ENCODE results near the gene RBM8A. TPM values are rescaled to one million over a fixed set of nuclear protein-coding genes. Genes with fewer than 3 reads are reported as not detected.

The RBM8A gene
- polyA plus RNA-seq, 3 donors = 222 to 225 (median 225) TPM

DNA sequence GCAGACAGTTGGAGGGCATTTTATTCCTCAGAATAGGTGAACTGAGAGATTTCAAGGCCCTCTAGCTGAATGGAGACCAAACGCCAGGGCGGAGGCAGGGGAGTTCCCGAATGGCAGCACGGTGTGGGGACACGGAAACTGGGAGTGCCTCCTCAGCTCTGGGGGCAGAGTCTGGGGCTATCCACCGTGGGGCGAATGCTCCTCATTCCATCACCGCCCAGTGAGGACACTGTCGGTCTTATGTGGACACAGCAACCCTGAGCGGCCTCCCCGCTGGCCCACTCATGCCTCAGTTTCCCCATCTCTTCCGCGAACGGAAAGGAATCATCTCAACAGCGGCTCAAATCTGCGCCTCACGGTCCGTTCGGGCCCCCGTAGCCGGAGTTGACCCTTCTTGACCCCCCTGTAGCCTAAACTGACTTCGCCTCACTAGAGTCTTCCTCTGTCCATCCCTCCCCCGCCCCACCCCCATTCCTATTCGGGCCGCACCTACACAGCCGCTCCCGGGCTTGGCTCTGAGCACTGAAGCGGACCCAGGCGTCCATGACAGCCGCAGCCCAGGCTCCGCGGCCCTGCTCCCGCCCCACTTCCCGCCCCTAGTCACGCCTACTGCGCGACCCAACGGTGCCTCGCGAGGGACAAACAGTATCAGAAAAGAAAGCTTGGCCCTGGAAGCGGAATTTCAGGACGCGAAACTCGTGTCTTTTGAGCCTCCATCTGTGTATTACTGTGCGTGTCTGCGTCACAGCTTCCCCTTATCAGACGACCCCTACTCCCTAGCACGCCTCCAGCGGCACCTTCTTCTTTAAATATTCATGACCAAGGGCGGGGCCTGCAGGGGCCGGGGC is 8.9 kb downstream of the RBM8A start, which contains the start of gene PEX11B:
PEX11B (minus strand) TSS at position 574 of the 848 bp plus-strand sequence; CDS start at position 545, 29 bp downstream.
- peak; percentile 87 to 93 (median 89) for DNase-seq (ENCODE audit: low read depth in 3 of 3, low spot score in 2 of 3)

- DNase-seq (ENCODE audit: low read depth in 3 of 3, low spot score in 2 of 3) = no peak
Observed at GRCh38 chr1:145917595-145917994, 9.7 kb downstream of the RBM8A start.

DNA sequence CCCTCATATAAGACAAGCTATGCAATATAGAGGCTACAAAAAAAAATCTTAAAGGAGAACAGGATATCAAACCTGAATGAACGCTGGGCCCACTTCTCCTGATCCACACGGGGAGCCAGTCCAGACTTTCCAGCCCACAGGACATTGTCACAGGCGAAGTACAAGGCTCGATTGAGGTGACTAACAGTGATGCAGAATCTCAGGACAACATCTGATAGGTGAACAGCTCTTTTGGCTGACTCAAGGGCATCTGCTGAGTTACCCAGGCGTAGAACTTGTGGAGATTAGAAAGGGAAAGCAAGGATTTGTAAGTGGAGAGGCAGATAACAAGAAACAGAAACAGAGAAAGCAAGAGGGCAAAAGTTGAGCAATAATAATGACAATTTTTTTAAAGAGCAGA is 10.5 kb downstream of the RBM8A start:
- no peak for DNase-seq (ENCODE audit: low read depth in 3 of 3, low spot score in 2 of 3)

DNA sequence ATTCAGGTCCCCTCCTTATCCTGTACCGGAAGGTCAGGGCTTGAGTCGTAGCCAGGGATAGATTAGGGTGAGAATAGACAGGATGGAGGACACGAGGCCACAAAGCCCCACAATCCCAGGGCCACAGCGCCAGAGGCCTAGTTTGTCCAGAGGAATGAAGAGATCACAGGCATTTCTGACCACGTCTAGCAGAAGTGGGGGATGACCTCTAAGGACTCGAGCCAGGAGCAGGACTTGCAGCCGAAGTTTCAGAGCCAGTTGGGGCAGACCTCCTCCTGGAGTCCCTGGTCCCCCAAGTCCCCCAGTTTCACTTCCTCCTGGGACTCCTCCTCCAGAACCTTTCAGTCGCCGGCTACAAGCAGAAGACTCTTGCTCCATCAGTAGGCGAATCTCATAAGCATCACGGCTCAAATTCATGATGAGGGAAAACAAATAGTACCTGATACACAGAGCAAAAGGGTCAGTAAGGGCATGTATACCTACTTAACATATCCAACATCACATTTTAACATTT is 15.1 kb downstream of the RBM8A start:
- no peak for DNase-seq (ENCODE audit: low read depth in 3 of 3, low spot score in 2 of 3)

GRCh38 chr1:145908653-145909052 is 18.6 kb downstream of the RBM8A start:
- DNase-seq (ENCODE audit: low read depth in 3 of 3, low spot score in 2 of 3) = no peak

- no peak for DNase-seq (ENCODE audit: low read depth in 3 of 3, low spot score in 2 of 3)
Observed at GRCh38 chr1:145906954-145907753, 20.1 kb downstream of the RBM8A start.

GRCh38 chr1:145901312-145902021 is 25.8 kb downstream of the RBM8A start:
- no peak for DNase-seq (ENCODE audit: low read depth in 3 of 3, low spot score in 2 of 3)

GRCh38 chr1:145898756-145899155 is 28.5 kb downstream of the RBM8A start:
- DNase-seq (ENCODE audit: low read depth in 3 of 3, low spot score in 2 of 3) = no peak

- no peak for DNase-seq (ENCODE audit: low read depth in 3 of 3, low spot score in 2 of 3)
Observed at GRCh38 chr1:145897969-145898368, 29.3 kb downstream of the RBM8A start.

GRCh38 chr1:145895471-145895870 is 31.8 kb downstream of the RBM8A start:
- DNase-seq (ENCODE audit: low read depth in 3 of 3, low spot score in 2 of 3) = no peak

GRCh38 chr1:145893306-145894055 is 33.8 kb downstream of the RBM8A start:
- no peak for DNase-seq (ENCODE audit: low read depth in 3 of 3, low spot score in 2 of 3)

DNA sequence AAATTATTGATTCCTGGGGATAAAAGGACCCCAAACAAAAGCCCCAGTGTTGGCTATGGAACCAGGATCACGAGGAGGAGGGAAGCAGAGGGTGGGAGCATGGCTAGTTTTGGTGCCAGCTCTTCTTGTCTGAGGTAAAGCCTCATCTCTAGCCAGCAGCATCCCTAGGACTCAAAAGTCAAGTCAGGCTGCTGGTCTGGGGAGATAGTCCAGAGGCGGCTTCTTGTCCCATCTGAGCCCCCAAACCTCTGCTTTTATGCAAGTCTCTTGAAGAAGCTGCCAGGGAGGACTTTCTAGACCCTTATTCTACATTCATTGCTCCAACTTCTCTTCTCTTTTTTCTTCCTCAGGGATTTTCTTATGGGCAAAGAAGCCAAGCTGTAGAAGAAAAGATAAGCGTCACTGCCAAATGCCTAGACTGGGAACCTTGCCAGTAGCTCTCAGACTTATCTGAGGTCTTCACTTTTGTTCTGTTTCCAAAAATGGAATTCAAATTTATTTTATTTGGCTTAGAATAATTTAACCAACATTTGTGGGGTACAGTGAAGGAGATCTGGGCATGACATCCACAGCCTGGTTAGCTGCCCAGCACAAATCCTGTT is 34.7 kb downstream of the RBM8A start:
- no peak for DNase-seq (ENCODE audit: low read depth in 3 of 3, low spot score in 2 of 3)

- DNase-seq (ENCODE audit: low read depth in 3 of 3, low spot score in 2 of 3) = peak; percentile 89 to 94 (median 92)
Observed at GRCh38 chr1:145891587-145892485, 35.4 kb downstream of the RBM8A start.

- no peak for DNase-seq (ENCODE audit: low read depth in 3 of 3, low spot score in 2 of 3)
Observed at GRCh38 chr1:145891143-145891542, 36.1 kb downstream of the RBM8A start.

DNA sequence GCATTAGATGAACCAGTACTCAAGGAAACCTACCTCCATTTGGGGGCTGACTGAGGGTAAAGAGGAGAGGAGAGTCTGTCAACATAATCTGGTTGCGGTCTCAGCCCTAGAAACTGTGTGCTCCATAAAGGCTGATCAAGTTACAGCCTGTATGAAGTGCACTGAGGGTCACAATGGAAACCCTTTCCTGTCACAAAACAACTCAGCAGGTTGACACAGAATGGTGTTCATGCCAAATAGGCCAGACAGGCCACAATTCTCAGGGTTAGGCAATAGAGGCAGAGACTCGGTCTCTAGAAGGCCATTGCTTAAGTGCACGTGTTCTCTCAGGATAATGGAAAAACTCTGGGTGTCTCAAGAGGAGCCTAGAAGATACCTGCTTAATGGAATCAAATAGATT is 37.6 kb downstream of the RBM8A start:
- no peak for DNase-seq (ENCODE audit: low read depth in 3 of 3, low spot score in 2 of 3)

- DNase-seq (ENCODE audit: low read depth in 3 of 3, low spot score in 2 of 3) = no peak
Observed at GRCh38 chr1:145887631-145888030, 39.7 kb downstream of the RBM8A start.

DNA sequence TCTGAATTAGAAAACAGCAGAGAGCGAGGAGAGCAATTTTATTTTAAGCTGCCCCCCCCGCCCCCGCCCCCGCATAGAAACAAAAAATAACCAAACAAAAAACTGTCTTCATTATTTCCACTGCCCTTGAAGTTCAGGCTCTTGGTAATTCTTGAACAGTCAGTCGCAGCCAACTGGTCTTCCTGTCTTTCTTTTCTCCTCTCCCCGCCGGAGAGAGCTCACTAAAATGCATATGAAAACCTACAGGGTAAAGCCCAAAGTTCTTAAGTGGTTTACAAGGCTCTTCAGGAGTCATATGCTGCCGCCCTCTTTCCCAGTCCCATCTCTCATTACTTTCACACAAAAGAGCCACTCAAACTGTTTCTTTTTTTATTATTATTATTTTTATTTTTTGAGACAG is 40.5 kb downstream of the RBM8A start:
- DNase-seq (ENCODE audit: low read depth in 3 of 3, low spot score in 2 of 3) = no peak

DNA sequence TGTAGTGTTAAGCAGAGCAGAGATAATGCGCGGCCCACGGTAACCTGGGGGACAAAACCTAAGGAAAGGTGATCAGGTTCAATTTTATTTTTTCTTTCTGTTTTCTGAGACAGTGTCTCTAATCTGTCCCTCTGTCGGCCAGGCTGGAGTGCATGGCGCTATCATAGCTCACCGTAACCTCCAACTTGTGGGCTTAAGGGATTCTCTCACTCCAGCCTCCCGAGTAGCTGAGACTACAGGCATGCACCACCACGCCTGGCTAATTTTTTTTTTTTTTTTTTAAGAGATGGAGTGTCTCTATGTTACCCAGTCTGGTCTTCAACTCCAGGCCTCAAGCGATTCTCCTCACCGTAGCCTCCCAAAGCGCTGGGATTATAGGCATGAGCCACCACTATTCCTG is 40.9 kb downstream of the RBM8A start:
- DNase-seq (ENCODE audit: low read depth in 3 of 3, low spot score in 2 of 3) = no peak

Data from right renal cortex interstitium (tissue), 3 donors.